ENCODE results near the gene HBEGF. TPM values are rescaled to one million over a fixed set of nuclear protein-coding genes. Genes with fewer than 3 reads are reported as not detected.

HBEGF gene
- total and polyA plus RNA-seq, 2 experiments from 2014 or later: 4.9 to 9.5 TPM

GRCh38 chr5:140342896-140343295, 3.5 kb downstream of the HBEGF start:
- peaks cover 31% of the 10 kb centered on the region for H3F3A ChIP-seq (ENCODE audit: insufficient read depth)
- no peaks in the 10 kb centered on the region for H3K27me3 ChIP-seq (replicated peaks; ENCODE audit: insufficient read depth)
- no peak overlapping the region for H3K4me2 ChIP-seq (ENCODE audit: unreplicated experiment)
- WGBS, 2 experiments (ENCODE audit: low coverage in 1 of 2, low lambda C conversion rate in 2 of 2, missing lambda C conversion rate in 2 of 2): 61 to 67% methylated on average over 1 of the region's 1 CpG
- H2AFZ ChIP-seq: no peak overlapping the region
- H3K36me3 ChIP-seq (ENCODE audit: low read depth): no peaks in the 10 kb centered on the region
- H3K9me2 ChIP-seq (ENCODE audit: insufficient read depth): no peaks in the 10 kb centered on the region
- no peak for DNase-seq
- no peaks in the 10 kb centered on the region for H3K9me3 ChIP-seq (ENCODE audit: low read depth)
- no peak overlapping the region for H3K9ac ChIP-seq
- H3K79me2 ChIP-seq (ENCODE audit: insufficient read depth): peaks cover 14% of the 10 kb centered on the region
- no peak overlapping the region for H3K27ac ChIP-seq
- H3K4me1 ChIP-seq (ENCODE audit: insufficient read depth): peaks cover 27% of the 10 kb centered on the region
- H3K4me3 ChIP-seq: no peak overlapping the region
- H4K20me1 ChIP-seq (ENCODE audit: insufficient read depth): no peaks in the 10 kb centered on the region
- in situ Hi-C loops (cut with MboI): no loop called here
- no peak for TF ChIP-seq EZH2 (IDR thresholded peaks at IDR 0.05; ENCODE audit: insufficient read depth, poor library complexity, severe bottlenecking)
- TF ChIP-seq EZH2phosphoT487 (IDR thresholded peaks at IDR 0.05; ENCODE audit: insufficient read depth, low read depth): no peak

GRCh38 chr5:140342287-140342686, 4.1 kb downstream of the HBEGF start:
- no peaks in the 10 kb centered on the region for H3K36me3 ChIP-seq (ENCODE audit: low read depth)
- peaks cover 14% of the 10 kb centered on the region for H3K79me2 ChIP-seq (ENCODE audit: insufficient read depth)
- in situ Hi-C loops (cut with MboI): no loop called here
- H3K27ac ChIP-seq: no peak overlapping the region
- peaks cover 37% of the 10 kb centered on the region for H3F3A ChIP-seq (ENCODE audit: insufficient read depth)
- H3K9me2 ChIP-seq (ENCODE audit: insufficient read depth): no peaks in the 10 kb centered on the region
- no peak overlapping the region for H3K9ac ChIP-seq
- no peaks in the 10 kb centered on the region for H3K27me3 ChIP-seq (replicated peaks; ENCODE audit: insufficient read depth)
- TF ChIP-seq EZH2phosphoT487 (IDR thresholded peaks at IDR 0.05; ENCODE audit: insufficient read depth, low read depth) (no peak), EZH2 (IDR thresholded peaks at IDR 0.05; ENCODE audit: insufficient read depth, poor library complexity, severe bottlenecking) (no peak)
- peaks cover 32% of the 10 kb centered on the region for H3K4me1 ChIP-seq (ENCODE audit: insufficient read depth)
- 82 to 83% methylated on average over 6 of the region's 6 CpGs for WGBS, 2 experiments (ENCODE audit: low coverage in 1 of 2, low lambda C conversion rate in 2 of 2, missing lambda C conversion rate in 2 of 2)
- no peak overlapping the region for H3K4me2 ChIP-seq (ENCODE audit: unreplicated experiment)
- no peaks in the 10 kb centered on the region for H4K20me1 ChIP-seq (ENCODE audit: insufficient read depth)
- no peaks in the 10 kb centered on the region for H3K9me3 ChIP-seq (ENCODE audit: low read depth)
- H2AFZ ChIP-seq: no peak overlapping the region
- H3K4me3 ChIP-seq: no peak overlapping the region
- no peak for DNase-seq

- Histone ChIP-seq H3K9me2 (ENCODE audit: insufficient read depth) (no peaks in the 10 kb centered on the region), H3K9ac (no peak overlapping the region), H3F3A (ENCODE audit: insufficient read depth) (peaks cover 38% of the 10 kb centered on the region), H4K20me1 (ENCODE audit: insufficient read depth) (no peaks in the 10 kb centered on the region), H2AFZ (no peak overlapping the region), H3K4me3 (no peak overlapping the region), H3K36me3 (ENCODE audit: low read depth) (no peaks in the 10 kb centered on the region), H3K4me1 (ENCODE audit: insufficient read depth) (peaks cover 28% of the 10 kb centered on the region), H3K79me2 (ENCODE audit: insufficient read depth) (peaks cover 14% of the 10 kb centered on the region), H3K27me3 (replicated peaks; ENCODE audit: insufficient read depth) (no peaks in the 10 kb centered on the region), H3K27ac (no peak overlapping the region), H3K4me2 (ENCODE audit: unreplicated experiment) (no peak overlapping the region), H3K9me3 (ENCODE audit: low read depth) (no peaks in the 10 kb centered on the region)
- TF ChIP-seq EZH2phosphoT487 (IDR thresholded peaks at IDR 0.05; ENCODE audit: insufficient read depth, low read depth) (no peak), EZH2 (IDR thresholded peaks at IDR 0.05; ENCODE audit: insufficient read depth, poor library complexity, severe bottlenecking) (no peak)
- 75 to 81% methylated on average over 5 of the region's 5 CpGs for WGBS, 2 experiments (ENCODE audit: low coverage in 1 of 2, low lambda C conversion rate in 2 of 2, missing lambda C conversion rate in 2 of 2)
- in situ Hi-C loops (cut with MboI): no loop called here
- DNase-seq: peak; percentile 56
Measured at GRCh38 chr5:140341591-140341990, 4.8 kb downstream of the HBEGF start.

GRCh38 chr5:140340605-140341121, 5.7 kb downstream of the HBEGF start:
- peaks cover 12% of the 10 kb centered on the region for H3K79me2 ChIP-seq (ENCODE audit: insufficient read depth)
- H3K27me3 ChIP-seq (replicated peaks; ENCODE audit: insufficient read depth): no peaks in the 10 kb centered on the region
- H3K9me3 ChIP-seq (ENCODE audit: low read depth): no peaks in the 10 kb centered on the region
- peaks cover 38% of the 10 kb centered on the region for H3F3A ChIP-seq (ENCODE audit: insufficient read depth)
- H3K27ac ChIP-seq: no peak overlapping the region
- no peak overlapping the region for H2AFZ ChIP-seq
- H3K9me2 ChIP-seq (ENCODE audit: insufficient read depth): no peaks in the 10 kb centered on the region
- TF ChIP-seq EZH2 (IDR thresholded peaks at IDR 0.05; ENCODE audit: insufficient read depth, poor library complexity, severe bottlenecking) (no peak), EZH2phosphoT487 (IDR thresholded peaks at IDR 0.05; ENCODE audit: insufficient read depth, low read depth) (no peak)
- in situ Hi-C loops (cut with MboI): no loop called here
- H3K4me2 ChIP-seq (ENCODE audit: unreplicated experiment): no peak overlapping the region
- no peaks in the 10 kb centered on the region for H3K36me3 ChIP-seq (ENCODE audit: low read depth)
- H3K4me1 ChIP-seq (ENCODE audit: insufficient read depth): peaks cover 27% of the 10 kb centered on the region
- H3K9ac ChIP-seq: no peak overlapping the region
- DNase-seq: no peak
- no peak overlapping the region for H3K4me3 ChIP-seq
- H4K20me1 ChIP-seq (ENCODE audit: insufficient read depth): no peaks in the 10 kb centered on the region

GRCh38 chr5:140339636-140340035, 6.8 kb downstream of the HBEGF start:
- DNase-seq: no peak
- no peaks in the 10 kb centered on the region for H3K9me2 ChIP-seq (ENCODE audit: insufficient read depth)
- TF ChIP-seq EZH2phosphoT487 (IDR thresholded peaks at IDR 0.05; ENCODE audit: insufficient read depth, low read depth) (no peak), EZH2 (IDR thresholded peaks at IDR 0.05; ENCODE audit: insufficient read depth, poor library complexity, severe bottlenecking) (no peak)
- in situ Hi-C loops (cut with MboI): no loop called here
- H3K36me3 ChIP-seq (ENCODE audit: low read depth): no peaks in the 10 kb centered on the region
- 94% methylated on average over 4 of the region's 4 CpGs for WGBS, 2 experiments (ENCODE audit: low coverage in 1 of 2, low lambda C conversion rate in 2 of 2, missing lambda C conversion rate in 2 of 2)
- no peaks in the 10 kb centered on the region for H3K9me3 ChIP-seq (ENCODE audit: low read depth)
- no peak overlapping the region for H3K27ac ChIP-seq
- H3K4me2 ChIP-seq (ENCODE audit: unreplicated experiment): no peak overlapping the region
- H3F3A ChIP-seq (ENCODE audit: insufficient read depth): peaks cover 38% of the 10 kb centered on the region
- no peak overlapping the region for H2AFZ ChIP-seq
- H3K27me3 ChIP-seq (replicated peaks; ENCODE audit: insufficient read depth): no peaks in the 10 kb centered on the region
- no peak overlapping the region for H3K9ac ChIP-seq
- peaks cover 17% of the 10 kb centered on the region for H3K4me1 ChIP-seq (ENCODE audit: insufficient read depth)
- no peak overlapping the region for H3K4me3 ChIP-seq
- H3K79me2 ChIP-seq (ENCODE audit: insufficient read depth): peaks cover 4% of the 10 kb centered on the region; the same call in 1 of the 2 replicates
- no peaks in the 10 kb centered on the region for H4K20me1 ChIP-seq (ENCODE audit: insufficient read depth)

Data from GM23248 (cell line).